Right lobe of liver (tissue), 6 donors: Measurements from ENCODE around the gene CYP2U1. TPM values are rescaled to one million over a fixed set of nuclear protein-coding genes. Genes with fewer than 3 reads are reported as not detected.

Experiments
- ATAC-seq, 4 donors: fragments of 200-7000 bp; cut with Tn5 transposase; one replicate each; pipeline ENCODE4 v1.9.1; 2020; ENCODE audit warnings: mild to moderate bottlenecking in 4 of 4, moderate library complexity in 4 of 4
- DNase-seq, 3 donors: peaks; one replicate each; pipeline ENCODE4 v3.0.0-alpha.2; 2020
- H3K27ac ChIP-seq, 3 donors: fragments of 200-600 bp; one replicate each; pipeline ENCODE4 v1.8.0; 2022
- H3K27me3 ChIP-seq, 2 donors: fragments of 200-600 bp; one replicate each; pipeline ENCODE4 v1.8.0; 2022
- H3K36me3 ChIP-seq, 4 donors: fragments of 200-600 bp; sonication (generic) in 1 of 4; one replicate each; pipeline versions ENCODE4 v1.5.1 to v1.8.0; 2017 to 2022; ENCODE audit warnings: control low read depth in 1 of 4
- H3K4me1 ChIP-seq, 4 donors: fragments of 200-600 bp; sonication (generic) in 1 of 4; one replicate each; pipeline versions ENCODE4 v1.5.1 to v1.8.0; 2017 to 2022; ENCODE audit warnings: control low read depth in 1 of 4
- H3K4me3 ChIP-seq, 3 donors: fragments of 200-600 bp; one replicate each; pipeline ENCODE4 v1.8.0; 2022
- H3K9me3 ChIP-seq, 4 donors: fragments of 200-600 bp; sonication (generic) in 1 of 4; one replicate each; pipeline versions ENCODE4 v1.5.1 to v1.8.0; 2017 to 2022; ENCODE audit warnings: control low read depth in 1 of 4
- CTCF ChIP-seq, 4 donors: fragments of 200-600 bp in 3 of 4; fragments of 450-650 bp in 1 of 4; IDR thresholded peaks; one replicate each; pipeline versions ENCODE4 v1.5.1 to v1.8.0; 2016 to 2022; ENCODE audit warnings: antibody characterized with exemption in 4 of 4, mild to moderate bottlenecking in 2 of 4
- POLR2A ChIP-seq: fragments of 450-650 bp; IDR thresholded peaks from one replicate; pipeline ENCODE4 v1.6.1; 2017; ENCODE audit warnings: antibody characterized with exemption, mild to moderate bottlenecking
- WGBS: methylation state at CpG from one replicate; pipeline ENCODE4 v1.1.6; 2018; ENCODE audit warnings: low coverage, low lambda C conversion rate; ENCODE audit not compliant: insufficient coverage; ENCODE audit errors: missing lambda C conversion rate; 5-methylcytosine and 5-hydroxymethylcytosine counted together
- intact Hi-C, 2 donors: fragments of 100-400 bp; cut with DNase I; formaldehyde crosslinking; loops; one replicate each; pipeline versions ENCODE4 v1.11.2 to v1.14.1; 2022
- total RNA-seq, 6 experiments: library from RNA; depleted of rRNA in 2 of 6; stranded (reverse); fragments of >200 nt in 2 of 6; fragmentation: NEBNext Ultra II Directional in 3 of 6; extraction: Animal tissue kit (Norgen Biotek cat#: 25700) in 3 of 6; gene quantifications; one replicate each; pipeline versions ENCODE4 v1.1.0 to v1.2.4, GENCODE V29; 2016 to 2023
- donor health status: DM: no; HTN: yes; CAD: no.
- donor health status: DM: no; HTN: no; CAD: no.
- donor health status: DM: no; HTN: no; CAD: no.
- donor health status: DM: no; HTN: yes; CAD: no.
- donor health status: DM: no; HTN: yes; CAD: no.

Gene CYP2U1
- total RNA-seq, 6 experiments from 2014 or later = 3.2 to 7.5 (median 4.7) TPM

- H3K4me3 ChIP-seq = no peak overlapping the region
- intact Hi-C loops = loop anchor here in 1 of 2 donors (10.0 kb wide), 1 partner anchor 154 kb away; no protein-coding TSS in a partner anchor
- no peak for ATAC-seq
- H3K4me1 ChIP-seq = no peaks in the 10 kb centered on the region
- no peaks in the 10 kb centered on the region for H3K27me3 ChIP-seq
- TF ChIP-seq CTCF (IDR thresholded peaks at IDR 0.05) = no peak
- no peak for TF ChIP-seq POLR2A
- 87% methylated on average over 7 of the region's 7 CpGs for WGBS
- H3K36me3 ChIP-seq = peaks cover 0 to 1% (median 0%) of the 10 kb centered on the region in 4 donors
- no peak overlapping the region for H3K27ac ChIP-seq
- no peaks in the 10 kb centered on the region for H3K9me3 ChIP-seq
- no peak for DNase-seq
Observed at GRCh38 chr4:107908377-107908776, 23.0 kb upstream of the CYP2U1 start.

GRCh38 chr4:107913283-107913899 lies 18.0 kb upstream of the CYP2U1 start:
- no peaks in the 10 kb centered on the region for H3K9me3 ChIP-seq
- peak; percentile 92 to 98 (median 94) for ATAC-seq
- no peak for DNase-seq
- no peaks in the 10 kb centered on the region for H3K36me3 ChIP-seq
- TF ChIP-seq CTCF (IDR thresholded peaks at IDR 0.05) = peak; percentile 69 to 92 (median 77)
- no peak for TF ChIP-seq POLR2A
- H3K27ac ChIP-seq = no peak overlapping the region
- WGBS = 8% methylated on average over 2 of the region's 2 CpGs
- H3K27me3 ChIP-seq = no peaks in the 10 kb centered on the region
- intact Hi-C loops = loop anchor here in 1 of 2 donors (5.0 kb wide), 1 partner anchor 151 kb away; no protein-coding TSS in a partner anchor
- peaks cover 0 to 34% (median 2%) of the 10 kb centered on the region in 4 donors for H3K4me1 ChIP-seq
- no peak overlapping the region for H3K4me3 ChIP-seq

- 50% methylated on average over 1 of the region's 1 CpG for WGBS
- ATAC-seq (peak in 3 of 4 donors; percentile 25 to 60 (median 43)), DNase-seq (no peak)
- H3K27me3 ChIP-seq = no peaks in the 10 kb centered on the region
- intact Hi-C loops = no loop called here
- no peaks in the 10 kb centered on the region for H3K9me3 ChIP-seq
- H3K27ac ChIP-seq = peak overlapping the region in 1 of 3 donors; percentile 5
- H3K4me1 ChIP-seq = peaks cover 0 to 34% (median 2%) of the 10 kb centered on the region in 4 donors
- H3K36me3 ChIP-seq = no peaks in the 10 kb centered on the region
- H3K4me3 ChIP-seq = no peak overlapping the region
- no peak for TF ChIP-seq CTCF (IDR thresholded peaks at IDR 0.05)
- TF ChIP-seq POLR2A = no peak
Observed at GRCh38 chr4:107915220-107915619, 16.1 kb upstream of the CYP2U1 start.

- Histone ChIP-seq H3K36me3 (no peaks in the 10 kb centered on the region), H3K9me3 (no peaks in the 10 kb centered on the region), H3K27me3 (no peaks in the 10 kb centered on the region), H3K4me3 (no peak overlapping the region), H3K4me1 (peaks cover 0 to 34% (median 2%) of the 10 kb centered on the region in 4 donors), H3K27ac (no peak overlapping the region)
- intact Hi-C loops = no loop called here
- no peak for TF ChIP-seq CTCF (IDR thresholded peaks at IDR 0.05)
- no peak for TF ChIP-seq POLR2A
- ATAC-seq (peak; percentile 24 to 66 (median 58)), DNase-seq (no peak)
Observed at GRCh38 chr4:107916623-107917022, 14.7 kb upstream of the CYP2U1 start.
